ENCODE results near the gene RAB3GAP1. TPM values are rescaled to one million over a fixed set of nuclear protein-coding genes. Genes with fewer than 3 reads are reported as not detected.
"Not testable (repeated sequence)": the region's sequence is repeated elsewhere in the genome, so short reads cannot be mapped to it uniquely, and the experiment has no call there.

The RAB3GAP1 gene
- total RNA-seq, 1 experiment from 2014 or later = 50.6 TPM

DNA sequence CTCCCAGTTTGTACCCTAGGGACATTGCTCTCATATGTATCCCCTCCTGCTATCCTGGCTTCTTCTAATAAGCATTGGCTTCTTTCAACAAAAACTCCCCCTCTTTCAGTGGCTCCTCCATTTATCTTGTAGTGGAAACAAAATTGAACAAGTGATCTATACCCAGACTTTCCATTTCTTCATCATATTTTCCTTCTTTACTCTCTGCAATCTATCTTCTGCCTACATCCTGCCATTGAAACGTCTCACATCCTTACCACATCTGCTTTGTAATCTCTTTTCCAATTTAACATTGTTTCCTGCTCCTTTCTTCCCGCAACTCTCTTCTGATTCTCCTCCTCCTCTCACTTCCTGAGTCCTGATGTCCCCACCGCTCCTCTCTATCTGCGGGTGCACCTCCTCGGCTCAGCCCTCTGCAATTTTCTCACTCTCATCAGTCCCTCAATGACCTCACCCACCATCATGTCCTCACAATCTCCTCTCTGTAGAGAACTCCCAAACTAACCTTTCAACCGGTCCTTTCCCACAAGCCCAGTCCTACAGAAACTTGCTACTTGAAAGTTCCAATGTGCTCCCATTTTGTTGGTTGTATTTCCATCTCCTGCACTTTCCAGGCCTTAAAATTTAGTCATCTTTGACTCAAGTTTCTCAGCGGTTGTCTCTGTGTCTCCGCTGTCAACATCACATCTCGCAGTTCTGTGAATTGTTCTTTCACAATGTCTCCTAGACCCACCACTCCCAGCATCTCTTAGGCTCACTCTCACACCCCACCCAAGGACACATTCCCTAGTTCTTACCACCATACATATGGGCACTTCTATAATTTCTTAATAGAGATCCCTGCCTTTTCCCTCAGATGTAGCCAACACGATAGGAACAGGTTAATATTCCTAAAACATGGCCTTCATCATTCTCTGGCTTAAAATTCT is 28.9 kb upstream of the RAB3GAP1 start:
- no TSS peak for BruUV-seq (replicated peaks)
- no peaks in the 10 kb centered on the region for H3K4me1 Mint-ChIP-seq (ENCODE audit: low read depth, unreplicated experiment)
- H3K4me3 Mint-ChIP-seq (ENCODE audit: low read depth, unreplicated experiment) = no peak overlapping the region
- H3K27me3 Mint-ChIP-seq (ENCODE audit: unreplicated experiment) = no peaks in the 10 kb centered on the region
- DNase-seq = no peak
- no peaks in the 10 kb centered on the region for H3K36me3 Mint-ChIP-seq (ENCODE audit: insufficient read depth, unreplicated experiment)
- CTCF ChIA-PET = no interaction called here
- TF ChIP-seq, protein P1, sequence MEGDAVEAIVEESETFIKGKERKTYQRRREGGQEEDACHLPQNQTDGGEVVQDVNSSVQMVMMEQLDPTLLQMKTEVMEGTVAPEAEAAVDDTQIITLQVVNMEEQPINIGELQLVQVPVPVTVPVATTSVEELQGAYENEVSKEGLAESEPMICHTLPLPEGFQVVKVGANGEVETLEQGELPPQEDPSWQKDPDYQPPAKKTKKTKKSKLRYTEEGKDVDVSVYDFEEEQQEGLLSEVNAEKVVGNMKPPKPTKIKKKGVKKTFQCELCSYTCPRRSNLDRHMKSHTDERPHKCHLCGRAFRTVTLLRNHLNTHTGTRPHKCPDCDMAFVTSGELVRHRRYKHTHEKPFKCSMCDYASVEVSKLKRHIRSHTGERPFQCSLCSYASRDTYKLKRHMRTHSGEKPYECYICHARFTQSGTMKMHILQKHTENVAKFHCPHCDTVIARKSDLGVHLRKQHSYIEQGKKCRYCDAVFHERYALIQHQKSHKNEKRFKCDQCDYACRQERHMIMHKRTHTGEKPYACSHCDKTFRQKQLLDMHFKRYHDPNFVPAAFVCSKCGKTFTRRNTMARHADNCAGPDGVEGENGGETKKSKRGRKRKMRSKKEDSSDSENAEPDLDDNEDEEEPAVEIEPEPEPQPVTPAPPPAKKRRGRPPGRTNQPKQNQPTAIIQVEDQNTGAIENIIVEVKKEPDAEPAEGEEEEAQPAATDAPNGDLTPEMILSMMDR (IDR thresholded peaks at IDR 0.05; ENCODE audit: unreplicated experiment) = no peak
- no peaks in the 10 kb centered on the region for H3K9me3 Mint-ChIP-seq (ENCODE audit: low read depth, unreplicated experiment)
- no peak overlapping the region for H3K27ac Mint-ChIP-seq (ENCODE audit: unreplicated experiment)
- intact Hi-C loops (cut with micrococcal nuclease; ENCODE audit: unreplicated experiment) = no loop called here

DNA sequence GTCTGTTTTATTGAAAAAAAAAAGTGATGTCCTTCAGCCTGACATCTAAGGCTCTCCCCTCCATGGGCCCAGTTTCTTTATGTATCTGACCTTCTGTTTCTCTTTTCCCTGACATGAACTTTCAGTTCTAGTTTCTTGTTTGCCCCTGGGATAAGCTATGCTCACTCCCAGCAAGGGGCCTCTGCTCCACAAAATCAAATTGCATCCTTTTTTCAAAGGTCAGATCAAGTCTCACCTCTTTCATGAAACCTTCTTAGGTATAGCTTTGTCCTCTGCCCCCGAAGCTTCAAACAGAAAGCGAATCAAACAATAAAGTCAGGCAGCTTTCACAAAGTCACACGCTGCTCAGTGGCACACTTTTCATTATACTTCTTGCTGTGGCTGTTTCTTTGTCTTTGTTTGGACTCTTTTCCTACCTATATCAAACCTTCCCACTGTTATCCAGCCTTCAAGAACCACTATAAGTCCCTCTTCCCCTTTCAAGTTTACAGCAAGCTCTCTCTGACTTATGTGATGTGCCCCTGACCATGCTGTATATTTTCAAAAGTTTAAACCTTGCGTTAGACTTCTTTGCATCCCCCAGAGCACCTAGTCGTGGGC is 28.1 kb upstream of the RAB3GAP1 start:
- no peaks in the 10 kb centered on the region for H3K9me3 Mint-ChIP-seq (ENCODE audit: low read depth, unreplicated experiment)
- intact Hi-C loops (cut with micrococcal nuclease; ENCODE audit: unreplicated experiment) = no loop called here
- H3K27ac Mint-ChIP-seq (ENCODE audit: unreplicated experiment) = no peak overlapping the region
- H3K36me3 Mint-ChIP-seq (ENCODE audit: insufficient read depth, unreplicated experiment) = no peaks in the 10 kb centered on the region
- no peak for DNase-seq
- no TSS peak for BruUV-seq (replicated peaks)
- TF ChIP-seq, protein P1 (IDR thresholded peaks at IDR 0.05; ENCODE audit: unreplicated experiment) = no peak
- no peaks in the 10 kb centered on the region for H3K27me3 Mint-ChIP-seq (ENCODE audit: unreplicated experiment)
- H3K4me3 Mint-ChIP-seq (ENCODE audit: low read depth, unreplicated experiment) = no peak overlapping the region
- CTCF ChIA-PET = no interaction called here
- H3K4me1 Mint-ChIP-seq (ENCODE audit: low read depth, unreplicated experiment) = no peaks in the 10 kb centered on the region

DNA sequence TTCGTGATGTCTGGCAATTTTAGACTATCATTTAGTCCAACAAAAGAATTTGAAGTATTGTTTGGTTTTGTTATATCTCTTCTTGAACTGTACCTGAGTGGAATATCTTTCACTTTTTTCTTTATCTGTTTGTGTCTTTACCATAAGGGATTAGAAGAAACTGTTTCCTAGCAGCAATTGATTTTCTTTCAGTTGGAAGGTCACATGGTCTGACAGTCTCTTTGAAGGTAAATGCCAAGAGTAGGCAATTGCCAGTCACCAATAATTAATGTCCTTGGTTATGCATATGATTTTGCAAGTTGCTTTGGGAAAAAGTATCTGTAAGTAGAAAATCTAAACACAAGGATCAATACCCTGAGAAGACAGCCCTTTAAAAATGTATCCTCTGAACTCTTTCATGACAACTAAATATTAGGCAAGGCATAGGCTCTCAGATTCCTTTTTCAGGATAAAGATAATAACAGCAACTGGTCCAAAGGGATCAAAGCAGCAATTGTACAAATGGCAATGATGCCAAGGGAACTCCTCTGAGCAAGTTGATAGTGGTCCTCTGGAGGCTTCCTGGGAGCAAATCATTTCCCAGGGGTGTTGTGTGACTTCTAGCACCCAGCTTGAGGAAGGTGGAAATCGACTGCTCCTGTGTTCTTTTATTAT is 22.5 kb upstream of the RAB3GAP1 start:
- CTCF ChIA-PET = no interaction called here
- Mint-ChIP-seq H3K4me1 (ENCODE audit: low read depth, unreplicated experiment) (no peaks in the 10 kb centered on the region), H3K36me3 (ENCODE audit: insufficient read depth, unreplicated experiment) (no peaks in the 10 kb centered on the region), H3K27ac (ENCODE audit: unreplicated experiment) (no peak overlapping the region), H3K27me3 (ENCODE audit: unreplicated experiment) (no peaks in the 10 kb centered on the region), H3K9me3 (ENCODE audit: low read depth, unreplicated experiment) (no peaks in the 10 kb centered on the region), H3K4me3 (ENCODE audit: low read depth, unreplicated experiment) (no peak overlapping the region)
- no TSS peak for BruUV-seq (replicated peaks)
- no peak for DNase-seq
- intact Hi-C loops (cut with micrococcal nuclease; ENCODE audit: unreplicated experiment) = no loop called here
- TF ChIP-seq, protein P1 (IDR thresholded peaks at IDR 0.05; ENCODE audit: unreplicated experiment) = no peak

DNA sequence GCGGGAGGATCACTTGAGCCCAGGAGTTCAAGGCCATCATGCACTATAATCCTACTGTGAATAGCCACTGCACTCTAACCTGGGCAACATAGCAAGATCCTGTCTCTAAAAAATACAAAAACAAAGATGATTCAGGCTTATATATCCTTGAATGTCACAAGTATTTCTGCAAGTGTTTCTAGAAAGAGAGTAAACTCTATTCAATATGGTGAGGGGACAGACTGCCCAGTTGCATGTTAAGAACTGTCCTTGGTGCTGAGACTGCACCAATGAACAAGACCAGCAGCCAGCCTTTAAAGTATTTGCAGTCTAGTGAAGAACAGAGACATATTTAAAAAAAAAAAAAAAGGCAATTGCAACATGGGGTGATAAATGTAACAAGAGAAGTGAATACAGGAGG is 21.3 kb upstream of the RAB3GAP1 start:
- DNase-seq = no peak
- H3K4me3 Mint-ChIP-seq (ENCODE audit: low read depth, unreplicated experiment) = no peak overlapping the region
- TF ChIP-seq, protein P1 (IDR thresholded peaks at IDR 0.05; ENCODE audit: unreplicated experiment) = no peak
- CTCF ChIA-PET = no interaction called here
- no peak overlapping the region for H3K27ac Mint-ChIP-seq (ENCODE audit: unreplicated experiment)
- intact Hi-C loops (cut with micrococcal nuclease; ENCODE audit: unreplicated experiment) = no loop called here
- H3K4me1 Mint-ChIP-seq (ENCODE audit: low read depth, unreplicated experiment) = no peaks in the 10 kb centered on the region
- H3K27me3 Mint-ChIP-seq (ENCODE audit: unreplicated experiment) = no peaks in the 10 kb centered on the region
- H3K36me3 Mint-ChIP-seq (ENCODE audit: insufficient read depth, unreplicated experiment) = no peaks in the 10 kb centered on the region
- no peaks in the 10 kb centered on the region for H3K9me3 Mint-ChIP-seq (ENCODE audit: low read depth, unreplicated experiment)
- BruUV-seq (replicated peaks) = no TSS peak

DNA sequence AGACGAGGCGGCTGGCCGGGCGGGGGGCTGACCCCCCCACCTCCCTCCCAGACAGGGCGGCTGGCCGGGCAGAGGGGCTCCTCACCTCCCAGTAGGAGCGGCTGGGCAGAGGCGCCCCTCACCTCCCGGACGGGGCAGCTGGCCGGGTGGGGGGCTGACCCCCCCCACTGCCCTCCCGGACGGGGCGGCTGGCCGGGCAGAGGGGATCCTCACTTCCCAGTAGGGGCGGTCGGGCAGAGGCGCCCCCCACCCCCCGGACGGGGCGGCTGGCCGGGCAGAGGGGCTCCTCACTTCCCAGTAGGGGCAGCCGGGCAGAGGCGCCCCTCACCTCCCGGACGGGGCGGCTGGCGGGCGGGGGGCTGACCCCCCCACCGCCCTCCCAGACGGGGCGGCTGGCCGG is 18.9 kb upstream of the RAB3GAP1 start:
- H3K27ac Mint-ChIP-seq (ENCODE audit: unreplicated experiment); H3K36me3 Mint-ChIP-seq (ENCODE audit: insufficient read depth, unreplicated experiment); CTCF ChIA-PET; H3K9me3 Mint-ChIP-seq (ENCODE audit: low read depth, unreplicated experiment); H3K27me3 Mint-ChIP-seq (ENCODE audit: unreplicated experiment); intact Hi-C loops (cut with micrococcal nuclease; ENCODE audit: unreplicated experiment); BruUV-seq (replicated peaks); H3K4me3 Mint-ChIP-seq (ENCODE audit: low read depth, unreplicated experiment); H3K4me1 Mint-ChIP-seq (ENCODE audit: low read depth, unreplicated experiment); DNase-seq: not testable (repeated sequence)
